ENCODE results near the gene NID2. TPM values are rescaled to one million over a fixed set of nuclear protein-coding genes. Genes with fewer than 3 reads are reported as not detected.
A peak's percentile ranks its signal among the peaks of the same experiment; 100 is the strongest.

Gene NID2
- total RNA-seq, 1 donor from 2014 or later, result 41.8 TPM

- intact Hi-C loops (cut with DNase I), result loop anchor here (2.0 kb wide), 1 partner anchor 54 kb away; the partner anchor contains the start of gene NID2
- ATAC-seq, result peak; percentile 62
- peak; percentile 70 for DNase-seq (ENCODE audit: missing footprints)
Measured at GRCh38 chr14:52014601-52015267, 54.1 kb downstream of the NID2 start.

DNA sequence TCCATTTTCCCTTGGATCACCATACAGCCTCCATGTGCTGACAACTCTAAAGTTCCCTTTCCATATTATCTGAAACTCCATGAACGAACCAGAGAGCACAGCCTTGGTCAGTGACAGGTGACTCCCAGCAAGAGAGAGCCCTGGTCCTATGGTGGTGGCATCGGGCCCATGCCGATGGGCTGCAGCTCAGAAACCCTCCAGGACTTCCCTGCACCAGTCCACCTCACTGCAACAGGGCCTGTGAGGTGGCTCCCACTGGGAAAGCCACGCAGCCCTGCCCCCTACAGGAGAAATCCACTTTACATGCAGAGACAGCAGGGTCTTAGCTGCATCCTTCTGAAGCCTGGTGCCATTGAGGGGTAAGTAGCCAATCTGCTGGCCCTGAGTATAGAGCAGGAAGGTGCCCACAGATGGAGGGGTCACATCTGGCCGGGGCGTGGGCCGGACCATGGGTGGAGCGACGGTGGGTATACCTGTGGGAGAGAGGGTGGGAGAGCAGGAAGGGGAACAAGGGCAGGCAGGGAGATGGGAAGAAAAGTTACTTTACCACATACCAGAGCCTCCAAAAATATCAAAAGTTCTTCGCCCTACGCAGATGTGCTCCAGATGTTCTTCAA is 54.8 kb downstream of the NID2 start:
- ATAC-seq (peak; percentile 53), DNase-seq (ENCODE audit: missing footprints) (peak; percentile 72)
- intact Hi-C loops (cut with DNase I), result loop anchor here (2.0 kb wide), 1 partner anchor 55 kb away; the partner anchor contains the start of gene NID2

DNA sequence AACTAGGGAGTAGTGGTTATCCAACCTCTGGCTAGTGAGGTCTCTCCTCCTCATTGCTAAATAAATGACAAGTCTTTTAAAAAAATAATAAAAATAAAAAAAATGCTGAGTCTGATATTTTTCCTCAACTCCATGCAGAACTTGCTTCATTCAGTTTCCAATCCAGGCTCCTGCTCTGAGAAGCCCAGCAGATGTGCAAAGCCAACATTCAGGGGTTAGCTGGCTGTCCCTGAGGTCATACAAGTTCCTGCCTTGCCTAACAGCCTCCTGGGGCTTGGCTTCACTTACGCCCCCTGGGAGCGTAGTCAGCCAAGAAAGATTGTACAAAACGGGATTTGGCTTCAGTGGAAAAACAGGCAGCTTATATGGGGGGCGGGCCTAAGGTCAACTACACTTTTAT is 56.2 kb downstream of the NID2 start:
- intact Hi-C loops (cut with DNase I), result no loop called here
- ATAC-seq (peak; percentile 78), DNase-seq (ENCODE audit: missing footprints) (no peak)

- intact Hi-C loops (cut with DNase I), result no loop called here
- ATAC-seq (no peak), DNase-seq (ENCODE audit: missing footprints) (no peak)
Measured at GRCh38 chr14:52011523-52011922, 57.3 kb downstream of the NID2 start.

GRCh38 chr14:52010173-52010693 is 58.6 kb downstream of the NID2 start:
- intact Hi-C loops (cut with DNase I), result no loop called here
- peak; percentile 9 for ATAC-seq
- no peak for DNase-seq (ENCODE audit: missing footprints)

GRCh38 chr14:52008136-52008535 is 60.7 kb downstream of the NID2 start:
- DNase-seq (ENCODE audit: missing footprints), result no peak
- intact Hi-C loops (cut with DNase I), result no loop called here
- ATAC-seq, result no peak

- intact Hi-C loops (cut with DNase I), result no loop called here
- ATAC-seq, result no peak
Measured at GRCh38 chr14:52007637-52008036, 61.2 kb downstream of the NID2 start.

GRCh38 chr14:52007211-52007610 is 61.6 kb downstream of the NID2 start:
- ATAC-seq, result no peak
- intact Hi-C loops (cut with DNase I), result no loop called here
- DNase-seq (ENCODE audit: missing footprints), result no peak

More at GRCh38 chr14:52007637-52008036, 61.2 kb downstream of the NID2 start:
- DNase-seq (ENCODE audit: missing footprints), result no peak

DNA sequence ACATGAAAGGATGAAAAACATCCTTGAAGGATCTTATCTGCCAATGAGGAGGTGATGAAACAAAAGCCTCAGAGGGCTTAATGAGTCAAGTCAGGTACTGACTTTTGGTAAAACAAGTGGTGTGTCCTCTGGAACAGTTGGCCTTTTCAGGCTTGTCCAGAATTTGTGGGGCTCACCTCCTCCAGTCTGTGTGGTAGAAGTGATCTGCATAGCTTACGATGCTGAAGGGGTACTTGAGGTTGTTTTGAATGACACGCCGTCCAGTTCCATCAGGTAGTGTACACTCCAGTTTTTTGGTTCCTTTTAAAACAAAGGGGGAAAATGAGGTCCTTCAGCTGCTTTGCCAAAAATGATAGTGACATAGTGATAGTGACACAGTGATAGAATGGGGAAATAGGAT is 62.5 kb downstream of the NID2 start:
- no peak for ATAC-seq
- intact Hi-C loops (cut with DNase I), result no loop called here
- DNase-seq (ENCODE audit: missing footprints), result no peak

DNA sequence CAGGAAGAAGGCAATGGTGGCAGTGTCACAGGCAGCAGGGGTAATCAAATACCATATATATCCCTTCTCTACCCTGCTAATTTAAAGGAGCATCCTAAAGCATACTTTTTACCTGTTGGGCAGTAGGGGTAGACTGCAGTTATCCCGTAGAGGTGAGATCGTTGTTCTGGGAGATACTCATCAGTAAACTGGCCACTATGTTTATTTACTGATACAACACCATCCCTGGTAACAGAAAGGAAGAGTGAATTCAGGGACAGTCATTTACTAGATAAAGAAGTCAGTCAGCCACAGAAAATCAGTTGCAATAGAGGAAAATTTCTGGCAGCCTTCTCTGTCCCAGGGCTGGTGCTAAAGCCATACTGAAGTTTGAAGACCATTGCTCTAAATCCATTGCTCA is 63.2 kb downstream of the NID2 start:
- ATAC-seq, result no peak
- intact Hi-C loops (cut with DNase I), result no loop called here
- DNase-seq (ENCODE audit: missing footprints), result no peak

DNA sequence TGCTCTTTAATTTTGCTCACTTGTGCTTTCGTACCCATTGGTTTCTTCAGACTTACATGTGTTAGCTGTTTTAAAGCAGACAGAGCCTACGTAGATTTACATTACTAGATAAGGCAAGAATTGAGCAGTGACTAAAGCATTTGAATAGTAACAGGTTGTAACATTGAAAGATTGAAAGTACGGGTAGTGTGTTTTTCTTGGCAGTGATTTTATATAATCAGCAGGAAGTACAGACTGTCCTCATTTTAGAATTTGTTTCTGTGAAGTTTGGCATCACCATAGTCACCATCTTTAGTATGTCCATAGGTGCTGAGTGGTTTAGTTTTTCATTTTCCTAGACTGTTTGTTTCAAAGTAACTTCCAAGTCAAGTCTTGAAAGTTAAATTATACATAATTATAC is 65.5 kb downstream of the NID2 start:
- intact Hi-C loops (cut with DNase I), result no loop called here
- ATAC-seq (peak; percentile 87), DNase-seq (ENCODE audit: missing footprints) (no peak)

- intact Hi-C loops (cut with DNase I), result no loop called here
- DNase-seq (ENCODE audit: missing footprints) (no peak), ATAC-seq (peak; percentile 40)
Measured at GRCh38 chr14:52002542-52002941, 66.3 kb downstream of the NID2 start.

- intact Hi-C loops (cut with DNase I), result no loop called here
- ATAC-seq, result no peak
- DNase-seq (ENCODE audit: missing footprints), result no peak
Measured at GRCh38 chr14:52000696-52001095, 68.2 kb downstream of the NID2 start.

DNA sequence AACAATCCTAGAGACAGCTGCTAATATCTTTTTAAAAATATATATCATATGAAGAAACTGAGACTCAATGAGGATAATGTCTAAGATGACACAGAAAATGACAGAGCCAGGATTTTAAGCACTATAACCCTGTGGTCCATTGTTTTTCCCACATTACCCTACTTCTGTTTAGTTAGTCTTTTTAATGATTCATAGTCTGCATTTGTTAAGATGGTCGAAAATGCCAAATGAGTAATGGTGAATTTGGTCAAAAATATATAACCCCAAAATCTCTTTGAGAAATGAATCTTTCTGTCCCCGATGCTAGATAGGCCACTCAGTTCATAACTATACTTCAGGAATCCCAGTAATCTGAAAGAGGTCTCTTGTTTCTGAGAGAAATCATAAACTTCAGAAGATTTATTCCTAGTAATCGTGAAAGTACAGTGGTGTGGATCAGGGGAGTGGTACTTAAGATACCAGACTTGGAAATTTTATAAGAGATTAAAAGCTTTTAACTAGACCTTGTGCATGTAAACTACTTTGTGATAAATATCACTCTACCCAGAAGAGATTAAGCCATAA is 68.8 kb downstream of the NID2 start:
- no peak for DNase-seq (ENCODE audit: missing footprints)
- intact Hi-C loops (cut with DNase I), result no loop called here
- no peak for ATAC-seq

DNA sequence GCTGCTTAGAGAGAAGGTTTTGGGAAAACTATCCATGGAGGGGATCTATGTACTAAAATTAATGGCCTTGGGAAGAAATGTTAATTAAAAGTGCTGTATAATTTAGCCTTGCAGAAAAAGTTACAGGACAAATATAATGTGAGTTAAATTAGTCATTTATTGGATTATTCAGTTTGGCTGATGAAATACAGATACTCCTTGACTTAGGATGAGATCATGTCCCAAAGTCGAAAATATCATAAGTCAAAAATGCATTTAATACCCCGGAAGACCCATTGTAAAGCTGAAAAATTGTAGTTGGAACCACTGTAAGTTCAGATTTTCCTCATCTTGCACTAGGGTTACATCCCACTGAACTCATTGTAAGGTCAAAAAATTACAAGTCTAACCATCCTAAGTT is 69.8 kb downstream of the NID2 start:
- intact Hi-C loops (cut with DNase I), result loop anchor here (10.0 kb wide), 1 partner anchor 266 kb away; the partner anchor contains the start of gene PTGDR
- ATAC-seq (no peak), DNase-seq (ENCODE audit: missing footprints) (no peak)

DNA sequence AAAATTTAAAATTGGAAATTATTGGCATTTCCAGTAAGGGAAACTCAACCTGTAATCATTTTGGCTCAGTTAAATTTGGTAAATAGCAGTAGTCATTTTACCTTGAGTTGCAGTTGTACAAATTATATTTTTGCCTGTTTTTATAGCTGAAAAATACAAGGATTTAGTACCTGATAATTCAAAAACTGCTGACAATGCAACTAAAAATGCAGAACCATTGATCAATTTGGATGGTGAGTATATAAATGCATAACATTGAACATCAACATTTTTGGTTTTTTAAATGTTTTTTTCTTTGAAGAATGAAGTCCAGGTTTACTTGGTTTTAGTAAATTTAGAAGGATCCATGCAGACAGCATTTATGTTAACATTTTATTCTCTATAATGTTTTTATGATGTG is 70.5 kb downstream of the NID2 start:
- intact Hi-C loops (cut with DNase I), result loop anchor here (10.0 kb wide), 1 partner anchor 266 kb away; the partner anchor contains the start of gene PTGDR
- DNase-seq (ENCODE audit: missing footprints), result no peak
- no peak for ATAC-seq

DNA sequence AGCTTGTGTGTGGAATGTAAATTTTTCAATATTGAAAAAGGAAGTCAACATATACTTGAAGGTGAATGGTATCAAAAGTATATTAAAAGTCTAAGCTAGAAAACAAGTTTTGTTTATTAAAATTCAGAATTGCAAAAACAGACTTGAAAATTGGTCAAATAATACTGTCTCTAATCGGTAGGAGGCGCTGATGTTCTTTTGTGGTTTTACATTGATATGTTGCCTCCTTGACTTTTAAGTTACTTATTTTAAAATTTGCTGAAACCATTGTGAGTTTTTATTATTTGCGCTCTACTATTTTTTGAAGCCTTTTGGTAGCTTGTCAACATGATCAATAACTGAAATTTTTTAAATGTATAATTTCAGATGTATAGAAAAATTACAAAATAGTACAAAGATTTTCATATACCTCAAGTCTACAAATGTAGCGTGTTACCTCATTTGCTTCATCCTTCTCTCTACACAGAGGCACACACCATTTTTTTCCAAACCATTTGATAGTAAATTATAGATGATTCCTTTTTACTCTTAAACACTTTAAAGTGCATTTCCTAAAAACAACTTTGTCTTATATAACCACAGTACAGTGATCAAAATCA is 72.6 kb downstream of the NID2 start:
- ATAC-seq (no peak), DNase-seq (ENCODE audit: missing footprints) (no peak)
- intact Hi-C loops (cut with DNase I), result loop anchor here (1.0 to 10.0 kb wide), 3 partner anchors 73 to 269 kb away; partner anchors contain the start of genes NID2 and PTGDR

DNA sequence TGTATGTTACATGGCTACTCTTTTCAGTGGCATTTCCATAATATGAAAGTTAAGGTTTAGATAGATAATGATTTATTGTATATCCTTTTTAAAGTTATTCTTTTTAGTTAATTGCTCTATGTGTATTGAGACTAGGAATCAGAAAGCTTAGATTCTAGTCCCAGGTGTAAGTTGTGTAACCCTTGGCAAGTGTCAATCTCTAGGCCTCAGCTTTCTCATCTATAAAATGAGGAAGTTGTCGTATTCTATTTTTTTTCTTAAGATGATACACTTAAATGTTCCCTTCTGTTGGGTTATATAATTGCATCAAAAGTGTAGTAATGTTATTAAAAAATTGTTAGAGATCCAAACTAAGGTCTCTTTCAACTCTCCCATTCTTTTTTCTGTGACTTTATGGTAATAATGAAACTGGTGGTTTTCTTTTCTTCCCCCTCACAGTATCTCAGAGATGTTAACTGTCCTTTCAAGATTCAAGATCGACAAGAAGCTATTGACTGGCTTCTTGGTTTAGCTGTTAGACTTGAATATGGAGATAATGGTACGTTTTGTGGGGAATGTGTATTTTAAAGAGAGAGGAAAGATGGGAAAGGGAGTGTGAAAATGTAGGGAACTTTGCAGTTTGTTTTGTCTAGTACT is 75.5 kb downstream of the NID2 start:
- DNase-seq (ENCODE audit: missing footprints), result no peak
- intact Hi-C loops (cut with DNase I), result loop anchor here (10.0 kb wide), 1 partner anchor 271 kb away; the partner anchor contains the start of gene PTGDR
- no peak for ATAC-seq

GRCh38 chr14:51990488-51990887 is 78.4 kb downstream of the NID2 start:
- no peak for ATAC-seq

More at GRCh38 chr14:51990488-51990887, 78.4 kb downstream of the NID2 start:
- DNase-seq (ENCODE audit: missing footprints), result no peak
- intact Hi-C loops (cut with DNase I), result loop anchor here (10.0 kb wide), 1 partner anchor 274 kb away; the partner anchor contains the start of gene PTGDR

Measured in Right ventricle myocardium inferior (tissue), 1 donor.